ENCODE results near the gene ITSN2. TPM values are rescaled to one million over a fixed set of nuclear protein-coding genes. Genes with fewer than 3 reads are reported as not detected.

The ITSN2 gene
- total and polyA plus RNA-seq, 8 donors: 28.7 to 85.6 (median 38.7) TPM

DNA sequence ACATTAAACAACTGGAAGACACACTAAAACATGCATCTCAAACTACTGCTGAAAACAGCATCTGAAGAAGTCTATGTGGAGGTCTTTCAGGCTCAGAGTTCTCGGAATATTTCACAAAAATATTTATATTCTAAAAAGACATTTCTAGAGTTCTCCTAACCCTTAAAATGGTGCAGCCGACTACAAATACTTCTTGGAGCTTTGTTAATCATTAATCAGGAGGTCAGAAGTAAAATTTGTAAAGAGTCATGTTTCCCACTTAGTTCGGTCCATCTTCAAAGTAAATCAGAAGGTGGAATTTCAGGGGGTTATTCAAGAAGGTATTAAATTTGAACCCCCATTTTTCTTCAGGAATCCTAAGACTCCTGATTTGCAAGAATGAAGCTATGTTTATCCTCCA lies 112.7 kb downstream of the ITSN2 start:
- Histone ChIP-seq H3K27ac (peak overlapping the region in 1 of 2 donors; percentile 16), H3K9me3 (no peaks in the 10 kb centered on the region), H3K36me3 (peaks cover 0 to 87% of the 10 kb centered on the region in 2 donors), H3K4me3 (no peak overlapping the region), H3K27me3 (no peaks in the 10 kb centered on the region), H3K4me1 (no peaks in the 10 kb centered on the region)
- TF ChIP-seq CTCF (IDR thresholded peaks at IDR 0.05): no peak
- intact Hi-C loops (cut with DNase I): no loop called here
- DNase-seq (no peak), ATAC-seq (no peak)

DNA sequence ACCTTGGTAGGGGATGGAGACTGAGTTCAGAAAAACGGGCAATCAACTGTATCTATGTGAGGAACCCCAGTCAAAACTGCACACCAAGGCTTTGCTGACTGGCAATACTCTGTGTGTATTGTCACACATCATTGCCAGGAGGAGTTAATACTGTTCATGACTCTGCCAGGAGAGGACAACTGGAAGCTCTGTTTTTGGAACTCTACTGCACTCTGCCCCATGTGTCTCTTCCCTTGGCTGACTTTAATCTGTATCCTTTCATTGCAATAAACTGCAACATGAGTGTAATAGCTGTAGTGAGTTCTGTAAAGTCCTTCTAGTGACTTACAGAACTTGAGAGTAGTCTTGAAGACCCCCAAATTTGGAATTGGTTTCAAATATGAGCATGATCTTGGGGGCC lies 113.2 kb downstream of the ITSN2 start:
- ATAC-seq: peak; percentile 11
- Histone ChIP-seq H3K36me3 (peaks cover 0 to 82% of the 10 kb centered on the region in 2 donors), H3K27ac (peak overlapping the region in 1 of 2 donors; percentile 16), H3K4me1 (no peaks in the 10 kb centered on the region), H3K9me3 (no peaks in the 10 kb centered on the region), H3K4me3 (no peak overlapping the region), H3K27me3 (no peaks in the 10 kb centered on the region)
- TF ChIP-seq CTCF (IDR thresholded peaks at IDR 0.05): no peak
- no peak for DNase-seq
- intact Hi-C loops (cut with DNase I): no loop called here

DNA sequence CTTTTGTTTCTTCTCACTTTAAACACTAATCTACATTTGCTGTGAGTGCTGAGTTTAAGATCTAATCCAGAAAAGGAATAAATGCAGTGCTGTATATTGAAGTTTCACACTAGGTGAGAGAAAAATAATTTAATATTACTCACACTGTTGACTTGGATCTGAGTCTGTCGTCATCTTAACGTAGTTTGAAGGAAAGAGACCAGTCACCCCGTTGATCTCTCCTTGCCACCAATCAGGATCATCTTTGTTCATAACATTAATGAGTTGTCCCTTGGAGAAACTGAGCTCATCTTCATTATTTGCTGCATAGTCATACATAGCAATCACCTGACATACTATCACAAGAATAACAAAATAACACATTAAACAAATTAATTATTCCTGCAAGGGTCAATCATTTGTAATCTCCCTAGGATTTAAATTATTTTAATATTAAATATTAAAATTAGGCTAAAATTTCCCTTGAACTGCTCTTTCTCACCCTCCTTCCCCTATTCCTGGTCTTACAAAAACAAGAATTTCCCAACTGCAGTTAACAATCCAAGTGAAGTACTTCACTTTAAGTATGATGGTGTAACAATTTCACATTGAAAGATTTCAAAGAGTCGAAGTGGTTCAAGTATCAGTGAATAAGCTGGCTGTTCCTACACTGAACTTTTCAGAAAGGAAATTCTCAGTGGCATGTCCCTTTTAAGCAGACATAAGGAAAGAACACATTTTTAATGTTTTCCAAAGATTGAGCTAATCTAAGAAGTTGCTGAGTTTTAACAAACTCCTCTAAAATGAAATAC lies 114.2 kb downstream of the ITSN2 start:
- peak in 1 of 4 donors; percentile 48 for DNase-seq
- Histone ChIP-seq H3K9me3 (no peaks in the 10 kb centered on the region), H3K27ac (peak overlapping the region in 1 of 2 donors; percentile 57), H3K36me3 (peaks cover 0 to 85% of the 10 kb centered on the region in 2 donors), H3K27me3 (no peaks in the 10 kb centered on the region), H3K4me1 (no peaks in the 10 kb centered on the region), H3K4me3 (no peak overlapping the region)
- no peak for TF ChIP-seq CTCF (IDR thresholded peaks at IDR 0.05)
- intact Hi-C loops (cut with DNase I): no loop called here
- ATAC-seq: peak; percentile 77

DNA sequence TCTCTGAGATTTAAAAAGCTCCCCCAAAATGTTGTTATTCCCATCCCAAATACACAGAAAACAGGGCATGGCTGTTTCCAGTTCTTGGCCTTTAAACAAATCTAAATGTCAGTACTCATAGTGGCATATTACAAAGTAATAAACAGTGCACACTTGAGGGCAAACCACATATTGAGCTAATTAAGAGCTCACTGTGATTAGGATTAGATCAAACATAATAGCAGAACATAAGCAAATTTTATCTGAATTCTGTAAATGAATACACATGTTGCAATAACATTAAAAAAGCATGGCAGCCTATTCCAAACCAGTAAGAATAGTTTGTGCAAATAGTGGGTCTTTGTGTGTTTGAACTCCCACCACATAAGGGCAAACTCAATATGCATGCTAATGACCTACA lies 118.8 kb downstream of the ITSN2 start:
- Histone ChIP-seq H3K4me1 (peaks cover 4 to 21% of the 10 kb centered on the region in 2 donors), H3K36me3 (peaks cover 0 to 49% of the 10 kb centered on the region in 2 donors), H3K4me3 (no peak overlapping the region), H3K27ac (no peak overlapping the region), H3K27me3 (no peaks in the 10 kb centered on the region), H3K9me3 (no peaks in the 10 kb centered on the region)
- DNase-seq (no peak), ATAC-seq (no peak)
- intact Hi-C loops (cut with DNase I): no loop called here
- no peak for TF ChIP-seq CTCF (IDR thresholded peaks at IDR 0.05)

DNA sequence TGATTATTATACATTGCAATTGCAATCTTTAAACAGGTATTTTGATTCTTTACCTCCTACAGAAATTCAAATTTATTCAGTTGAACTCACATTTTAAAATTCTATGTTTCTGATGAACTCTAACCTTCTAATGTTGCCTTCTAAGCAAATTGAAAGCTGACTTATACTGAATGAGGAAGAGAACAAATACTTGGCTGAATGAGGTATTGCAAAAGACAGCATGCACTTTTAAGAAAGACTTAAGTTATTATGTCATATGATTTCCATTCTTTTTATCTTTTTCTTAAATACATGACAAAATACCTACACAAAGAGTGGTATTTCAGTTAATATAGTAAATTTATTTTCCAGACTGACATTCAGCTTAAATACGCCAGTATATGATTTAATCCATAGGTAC lies 120.8 kb downstream of the ITSN2 start:
- Histone ChIP-seq H3K4me1 (peaks cover 4 to 21% of the 10 kb centered on the region in 2 donors), H3K27ac (no peak overlapping the region), H3K9me3 (no peaks in the 10 kb centered on the region), H3K27me3 (no peaks in the 10 kb centered on the region), H3K4me3 (no peak overlapping the region), H3K36me3 (peaks cover 2 to 35% of the 10 kb centered on the region in 2 donors)
- TF ChIP-seq CTCF (IDR thresholded peaks at IDR 0.05): no peak
- DNase-seq (no peak), ATAC-seq (no peak)
- intact Hi-C loops (cut with DNase I): no loop called here
